Tibial nerve (tissue), 4 donors: Measurements from ENCODE around the gene AMIGO3. TPM values are rescaled to one million over a fixed set of nuclear protein-coding genes. Genes with fewer than 3 reads are reported as not detected.

Experiments
- DNase-seq, 2 donors: peaks; one replicate each; pipeline ENCODE4 v3.0.0-alpha.2; 2019; ENCODE audit warnings: low spot score in 2 of 2
- H3K27ac ChIP-seq, 4 donors: fragments of 200-600 bp; sonication (generic) in 3 of 4; one replicate each; pipeline ENCODE4 v1.5.1; 2017 to 2019; ENCODE audit warnings: mild to moderate bottlenecking in 1 of 4
- H3K27me3 ChIP-seq, 2 donors: fragments of 200-600 bp; sonication (generic) in 1 of 2; one replicate each; pipeline versions ENCODE4 v1.5.1 to v1.6.0; 2017 to 2019
- H3K36me3 ChIP-seq, 3 donors: fragments of 200-600 bp; sonication (generic); one replicate each; pipeline ENCODE4 v1.5.1; 2018 to 2019
- H3K4me1 ChIP-seq, 4 donors: fragments of 200-600 bp; sonication (generic) in 3 of 4; one replicate each; pipeline ENCODE4 v1.5.1; 2017 to 2019
- H3K4me3 ChIP-seq, 4 donors: fragments of 200-600 bp; sonication (generic) in 3 of 4; one replicate each; pipeline ENCODE4 v1.5.1; 2017 to 2019; ENCODE audit warnings: mild to moderate bottlenecking in 1 of 4, moderate library complexity in 1 of 4
- H3K9me3 ChIP-seq, 4 donors: fragments of 200-600 bp; sonication (generic) in 3 of 4; one replicate each; pipeline ENCODE4 v1.5.1; 2017 to 2019
- CTCF ChIP-seq, 5 experiments: fragments of 200-600 bp in 3 of 5; fragments of 450-650 bp in 2 of 5; sonication (generic) in 3 of 5; IDR thresholded peaks; one replicate each; pipeline ENCODE4 v1.5.1; 2016 to 2019; ENCODE audit warnings: antibody characterized with exemption in 5 of 5, mild to moderate bottlenecking in 3 of 5, moderate library complexity in 2 of 5
- EP300 ChIP-seq, 2 donors: sonication (generic); formaldehyde crosslinking; IDR thresholded peaks; one replicate each; pipeline ENCODE4 v1.6.1; 2017; ENCODE audit warnings: antibody characterized with exemption in 2 of 2, mild to moderate bottlenecking in 1 of 2
- POLR2A ChIP-seq, 2 donors: fragments of 450-650 bp; IDR thresholded peaks; one replicate each; pipeline ENCODE4 v1.6.1; 2017; ENCODE audit warnings: antibody characterized with exemption in 2 of 2, mild to moderate bottlenecking in 2 of 2, moderate library complexity in 2 of 2
- WGBS, 2 donors: methylation state at CpG; one replicate each; pipeline ENCODE4 v1.1.5; 2018; 5-methylcytosine and 5-hydroxymethylcytosine counted together
- total RNA-seq, 4 donors: library from RNA; depleted of rRNA; stranded (reverse); fragments of >200 nt; gene quantifications; one replicate each; pipeline ENCODE4 v1.1.0, GENCODE V29; 2016

The AMIGO3 gene
- total RNA-seq, 4 donors from 2014 or later, result 2.1 to 4.2 TPM; not detected in 2

GRCh38 chr3:49729966-49730609, 10.6 kb upstream of the AMIGO3 start:
- H3K27me3 ChIP-seq, result no peaks in the 10 kb centered on the region
- WGBS, 2 donors, result 99 to 100% methylated on average over 4 of the region's 4 CpGs
- H3K4me3 ChIP-seq, result no peak overlapping the region
- no peaks in the 10 kb centered on the region for H3K9me3 ChIP-seq
- peaks cover 0 to 86% (median 9%) of the 10 kb centered on the region in 3 donors for H3K36me3 ChIP-seq
- H3K4me1 ChIP-seq, result peaks cover 0 to 20% (median 0%) of the 10 kb centered on the region in 4 donors
- DNase-seq, result no peak
- no peak overlapping the region for H3K27ac ChIP-seq
- TF ChIP-seq CTCF (IDR thresholded peaks at IDR 0.05), result no peak
- TF ChIP-seq POLR2A (IDR thresholded peaks at IDR 0.05), result no peak

GRCh38 chr3:49727924-49728361, 8.5 kb upstream of the AMIGO3 start:
- Histone ChIP-seq H3K27ac (no peak overlapping the region), H3K4me1 (peaks cover 0 to 20% (median 8%) of the 10 kb centered on the region in 4 donors), H3K4me3 (no peak overlapping the region), H3K9me3 (no peaks in the 10 kb centered on the region), H3K36me3 (peaks cover 0 to 75% (median 9%) of the 10 kb centered on the region in 3 donors), H3K27me3 (no peaks in the 10 kb centered on the region)
- TF ChIP-seq CTCF (IDR thresholded peaks at IDR 0.05) (no peak), POLR2A (IDR thresholded peaks at IDR 0.05) (no peak), EP300 (IDR thresholded peaks at IDR 0.05) (no peak)
- DNase-seq, result no peak
- WGBS, 2 donors, result 94 to 95% methylated on average over 15 of the region's 15 CpGs

- TF ChIP-seq POLR2A (IDR thresholded peaks at IDR 0.05), result no peak
- TF ChIP-seq EP300 (IDR thresholded peaks at IDR 0.05), result no peak
- TF ChIP-seq CTCF (IDR thresholded peaks at IDR 0.05), result no peak
- WGBS, 2 donors, result 93 to 98% methylated on average over 6 to 9 of the region's 19 CpGs
- H3K4me3 ChIP-seq, result no peak overlapping the region
- no peaks in the 10 kb centered on the region for H3K27me3 ChIP-seq
- peaks cover 0 to 26% (median 14%) of the 10 kb centered on the region in 4 donors for H3K4me1 ChIP-seq
- peaks cover 0 to 69% (median 5%) of the 10 kb centered on the region in 3 donors for H3K36me3 ChIP-seq
- H3K27ac ChIP-seq, result peak overlapping the region in 1 of 4 donors; percentile 26
- no peak for DNase-seq
- no peaks in the 10 kb centered on the region for H3K9me3 ChIP-seq
These were observed 7.9 kb upstream of the AMIGO3 start for GRCh38 chr3:49727154-49727923.

DNA sequence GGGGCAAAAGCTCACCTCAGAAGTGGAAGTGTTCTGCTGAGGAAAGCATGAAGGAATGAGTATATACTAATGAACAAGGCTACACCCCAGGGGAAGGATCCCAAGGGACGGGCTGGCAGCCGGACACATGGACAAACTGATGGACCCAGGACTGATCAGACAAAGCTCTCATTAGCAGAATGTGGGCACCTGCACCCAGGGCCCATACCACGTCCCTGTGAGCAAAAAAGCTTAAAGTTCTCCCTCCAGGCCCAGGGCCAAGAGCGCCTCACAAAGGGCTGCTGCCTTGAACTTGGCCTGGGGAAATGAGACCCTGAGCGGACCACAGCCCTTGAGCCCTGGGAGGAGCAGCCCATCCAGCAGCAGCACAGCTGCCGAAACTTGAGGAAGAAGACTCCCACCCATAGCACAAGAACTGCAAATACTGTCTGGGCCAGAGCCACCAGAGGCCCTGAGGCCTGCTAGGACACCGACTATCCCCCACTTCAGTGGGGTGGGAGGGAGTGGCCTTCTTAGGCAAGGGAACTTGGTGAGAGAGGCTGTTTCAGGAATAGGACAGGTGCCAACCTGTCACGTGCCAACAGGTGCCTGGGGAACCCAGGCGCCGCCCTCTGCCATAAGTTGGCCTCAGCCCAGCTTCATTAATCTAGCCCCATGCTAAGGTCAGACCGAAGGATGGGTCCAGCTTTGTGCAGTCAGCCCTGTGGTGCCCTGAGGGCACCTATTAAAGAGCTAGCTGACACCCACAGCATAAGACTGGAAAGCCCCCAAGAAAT, 6.6 kb upstream of the AMIGO3 start:
- no peaks in the 10 kb centered on the region for H3K27me3 ChIP-seq
- no peak for DNase-seq
- H3K36me3 ChIP-seq, result peaks cover 0 to 69% (median 0%) of the 10 kb centered on the region in 3 donors
- no peaks in the 10 kb centered on the region for H3K9me3 ChIP-seq
- 84 to 86% methylated on average over 7 to 11 of the region's 11 CpGs for WGBS, 2 donors
- peaks cover 0 to 30% (median 15%) of the 10 kb centered on the region in 4 donors for H3K4me1 ChIP-seq
- TF ChIP-seq CTCF (IDR thresholded peaks at IDR 0.05) (no peak), POLR2A (IDR thresholded peaks at IDR 0.05) (no peak), EP300 (IDR thresholded peaks at IDR 0.05) (no peak)
- H3K27ac ChIP-seq, result peak overlapping the region in 2 of 4 donors; percentile 26 to 96
- no peak overlapping the region for H3K4me3 ChIP-seq
